HepG2 (cell line): ENCODE data around the gene TEDC1. TPM values are rescaled to one million over a fixed set of nuclear protein-coding genes. Genes with fewer than 3 reads are reported as not detected.
A peak's percentile ranks its signal among the peaks of the same experiment; 100 is the strongest.

Experiments used
- ADNP ChIP-seq: sonication (generic); formaldehyde crosslinking; IDR thresholded peaks from 2 replicates; pipeline ENCODE4 v1.4.0; 2020; ENCODE audit warnings: missing genetic modification reagents
- ATF7 ChIP-seq, 2 experiments: fragments of 450-650 bp in 1 of 2; sonication (generic) in 1 of 2; formaldehyde crosslinking in 1 of 2; IDR thresholded peaks; 2 replicates each; pipeline versions ENCODE4 v1.4.0 to v1.6.1; 2016 to 2020; ENCODE audit warnings: antibody characterized with exemption in 1 of 2, mild to moderate bottlenecking in 1 of 2, missing genetic modification reagents in 1 of 2
- BATF2 ChIP-seq: sonication (generic); formaldehyde crosslinking; IDR thresholded peaks from 2 replicates; pipeline ENCODE4 v1.8.0; 2022; ENCODE audit warnings: mild to moderate bottlenecking, missing genetic modification reagents, moderate library complexity
- DRAP1 ChIP-seq: IDR thresholded peaks from 2 replicates; pipeline ENCODE4 v1.6.1; 2016; ENCODE audit warnings: missing genetic modification reagents, missing compliant biosample characterization
- ETV6 ChIP-seq: sonication (generic); formaldehyde crosslinking; conservative IDR thresholded peaks from 2 replicates; pipeline ENCODE4 v1.4.0; 2020; ENCODE audit warnings: missing genetic modification reagents
- FOSL1 ChIP-seq: sonication (generic); formaldehyde crosslinking; IDR thresholded peaks from 2 replicates; pipeline ENCODE4 v1.9.0; 2021; ENCODE audit warnings: missing genetic modification reagents, borderline replicate concordance
- GATA4 ChIP-seq: sonication (generic); IDR thresholded peaks from 2 replicates; pipeline ENCODE4 v1.6.1; 2016; ENCODE audit warnings: antibody characterized with exemption, low read depth, borderline replicate concordance
- KLF16 ChIP-seq, 2 experiments: sonication (generic) in 1 of 2; formaldehyde crosslinking in 1 of 2; IDR thresholded peaks; 2 replicates each; pipeline versions ENCODE4 v1.6.1 to v1.8.0; 2016 to 2023; ENCODE audit warnings: missing genetic modification reagents in 2 of 2, missing compliant biosample characterization in 1 of 2
- MAZ ChIP-seq, 2 experiments: sonication (generic) in 1 of 2; formaldehyde crosslinking in 1 of 2; IDR thresholded peaks; 2 replicates each; pipeline versions ENCODE4 v1.5.0 to v1.6.1; 2012 to 2020; ENCODE audit warnings: low read depth in 2 of 2, mild to moderate bottlenecking in 2 of 2, borderline replicate concordance in 1 of 2, improper control_type of control experiment in 1 of 2, low read length in 1 of 2, missing genetic modification reagents in 1 of 2, moderate library complexity in 1 of 2
- MLXIP ChIP-seq: sonication (generic); formaldehyde crosslinking; IDR thresholded peaks from 2 replicates; pipeline ENCODE4 v1.9.0; 2021; ENCODE audit warnings: missing genetic modification reagents, borderline replicate concordance
- MXD4 ChIP-seq: IDR thresholded peaks from 2 replicates; pipeline ENCODE4 v1.6.1; 2016; ENCODE audit warnings: mild to moderate bottlenecking, missing biosample characterization, missing genetic modification reagents
- SOX6 ChIP-seq, 2 experiments: fragments of 450-650 bp in 1 of 2; sonication (generic) in 1 of 2; formaldehyde crosslinking in 1 of 2; IDR thresholded peaks; 2 replicates each; pipeline versions ENCODE4 v1.4.0 to v1.6.1; 2017 to 2020; ENCODE audit warnings: antibody characterized with exemption in 1 of 2, mild to moderate bottlenecking in 1 of 2, missing genetic modification reagents in 1 of 2
- ZBTB33 ChIP-seq: sonication (generic); formaldehyde crosslinking; IDR thresholded peaks from 2 replicates; pipeline ENCODE4 v1.4.0; 2020; ENCODE audit warnings: missing genetic modification reagents
- ZMAT5 ChIP-seq: sonication (generic); formaldehyde crosslinking; IDR thresholded peaks from 2 replicates; pipeline ENCODE4 v1.5.0; 2020; ENCODE audit warnings: mild to moderate bottlenecking, low read depth, missing genetic modification reagents, borderline replicate concordance
- ZNF567 ChIP-seq: sonication (generic); formaldehyde crosslinking; IDR thresholded peaks from 2 replicates; pipeline ENCODE4 v1.8.1; 2023; ENCODE audit warnings: mild to moderate bottlenecking, missing genetic modification reagents, borderline replicate concordance
- ZNF703 ChIP-seq: sonication (generic); formaldehyde crosslinking; IDR thresholded peaks from 2 replicates; pipeline ENCODE4 v1.5.1; 2020; ENCODE audit warnings: missing genetic modification reagents, mild to moderate bottlenecking, moderate library complexity, borderline replicate concordance
- ZNF772 ChIP-seq: sonication (generic); formaldehyde crosslinking; IDR thresholded peaks from 2 replicates; pipeline ENCODE4 v1.5.0; 2020; ENCODE audit warnings: mild to moderate bottlenecking, missing genetic modification reagents
- ZNF781 ChIP-seq: sonication (generic); formaldehyde crosslinking; IDR thresholded peaks from 2 replicates; pipeline ENCODE4 v1.5.1; 2020; ENCODE audit warnings: borderline replicate concordance, mild to moderate bottlenecking, missing genetic modification reagents; ENCODE audit errors: not compliant biosample characterization
- ZNF782 ChIP-seq: sonication (generic); formaldehyde crosslinking; IDR thresholded peaks from 2 replicates; pipeline ENCODE4 v1.4.0; 2020; ENCODE audit warnings: missing genetic modification reagents, mild to moderate bottlenecking, borderline replicate concordance
- ZNF788 ChIP-seq: sonication (generic); formaldehyde crosslinking; IDR thresholded peaks from 2 replicates; pipeline ENCODE4 v1.5.0; 2020; ENCODE audit warnings: mild to moderate bottlenecking, missing genetic modification reagents, borderline replicate concordance
- polyA plus RNA-seq, 8 experiments: library from polyadenylated mRNA; depleted of rRNA in 3 of 8; stranded (reverse) in 7 of 8; unstranded in 1 of 8; fragments of >200 nt; fragmentation: Illumina TruSeq in 4 of 8; extraction: Trizol in 4 of 8; gene quantifications; 2 replicates each; pipeline versions ENCODE4 v1.2.1 to v1.2.3, GENCODE V29; 2011 to 2016; ENCODE audit warnings: low read depth in 4 of 8, missing spikeins in 1 of 8, mixed read lengths in 1 of 8; ENCODE audit not compliant: insufficient read depth in 1 of 8
- total RNA-seq, 5 experiments: library from RNA; depleted of rRNA; stranded (reverse); fragments of >200 nt; fragmentation: Illumina TruSeq; extraction: Trizol; gene quantifications; 2 replicates each; pipeline ENCODE4 v1.2.3, GENCODE V29; 2016; ENCODE audit warnings: low read depth in 1 of 5

Gene TEDC1
- total and polyA plus RNA-seq, 2 of the 13 experiments (the other 11 are each of a cell fraction or from before 2014, with no cell fraction given), result 5.7 to 27.4 TPM

GRCh38 chr14:105490572-105491365 is at the start of gene TEDC1 (continued):
- TF ChIP-seq MLXIP (CRISPR knock-in tag), result no peak
- no peak; the same call in 1 of the 2 replicates for TF ChIP-seq ETV6 (CRISPR knock-in tag)
- no peak for TF ChIP-seq ZMAT5
- peak; percentile 60 for TF ChIP-seq DRAP1 (CRISPR knock-in tag)
- peak; percentile 71; the same call in 1 of the 2 replicates for TF ChIP-seq BATF2 (CRISPR knock-in tag)
- no peak for TF ChIP-seq ZNF567 (CRISPR knock-in tag)
- no peak for TF ChIP-seq ZNF781 (CRISPR knock-in tag)
- TF ChIP-seq GATA4, result no peak
- TF ChIP-seq ADNP (CRISPR knock-in tag), result no peak
- no peak for TF ChIP-seq FOSL1
- no peak for TF ChIP-seq ZNF703
- peak in 1 of 2 experiments; percentile 75; a peak in 2 of 4 replicates for TF ChIP-seq KLF16 (CRISPR knock-in tag; IDR thresholded peaks at IDR 0.05)
- TF ChIP-seq ZNF788 (CRISPR knock-in tag), result peak; percentile 82; the same call in 1 of the 2 replicates
- TF ChIP-seq ZNF782, result no peak; the same call in 1 of the 2 replicates
- no peak; the same call in 1 of the 2 replicates for TF ChIP-seq ZBTB33 (CRISPR knock-in tag)
- peak; percentile 72; the same call in 1 of the 2 replicates for TF ChIP-seq ZNF772 (CRISPR knock-in tag)
- peak; percentile 85 for TF ChIP-seq MAZ (IDR thresholded peaks at IDR 0.05; ENCODE audit: borderline replicate concordance, low read depth, low read length)
- TF ChIP-seq MAZ (CRISPR knock-in tag; IDR thresholded peaks at IDR 0.05; ENCODE audit: low read depth), result peak; percentile 92
- no peak for TF ChIP-seq SOX6 (IDR thresholded peaks at IDR 0.05)
- TF ChIP-seq SOX6 (CRISPR knock-in tag; IDR thresholded peaks at IDR 0.05), result peak; percentile 67
- peak; percentile 89 for TF ChIP-seq MXD4 (CRISPR knock-in tag)
- TF ChIP-seq ATF7 (IDR thresholded peaks at IDR 0.05), result no peak
- no peak for TF ChIP-seq ATF7 (CRISPR knock-in tag; IDR thresholded peaks at IDR 0.05)
